Activated B cell treated with CpG ODN at 0.5 μM for 24 hours (primary cell): ENCODE measurements around the gene RFX6. TPM values are rescaled to one million over a fixed set of nuclear protein-coding genes. Genes with fewer than 3 reads are reported as not detected.

Experiments
- ATAC-seq: fragments of 200-7000 bp; cut with Tn5 transposase; one replicate; pipeline ENCODE4 v1.10.0; 2021; ENCODE audit warnings: low read depth, mild to moderate bottlenecking, moderate library complexity
- CTCF ChIA-PET: fragments of 350-600 bp; sonication (Branson Sonifier 250); formaldehyde crosslinking; loops from one replicate; lab custom pipeline; 2021; ENCODE audit warnings: antibody characterized with exemption; lab: Charles Lee
- POLR2A ChIA-PET: fragments of 350-600 bp; sonication (Branson Sonifier 250); formaldehyde crosslinking; loops from one replicate; lab custom pipeline; 2021; ENCODE audit warnings: antibody characterized with exemption; lab: Charles Lee
- DNase-seq: peaks from one replicate; pipeline ENCODE4 v3.0.0; 2022
- H3K27ac Mint-ChIP-seq: one replicate; pipeline ENCODE4 v1.8.0; 2020; ENCODE audit warnings: mixed read lengths
- H3K27me3 Mint-ChIP-seq: one replicate; pipeline ENCODE4 v1.8.0; 2021; ENCODE audit warnings: mixed read lengths
- H3K36me3 Mint-ChIP-seq: one replicate; pipeline ENCODE4 v1.8.0; 2021; ENCODE audit warnings: low read depth, mixed read lengths
- H3K4me1 Mint-ChIP-seq: one replicate; pipeline ENCODE4 v1.8.0; 2021; ENCODE audit warnings: mixed read lengths
- H3K4me3 Mint-ChIP-seq: one replicate; pipeline ENCODE4 v1.8.0; 2020; ENCODE audit warnings: mild to moderate bottlenecking, mixed read lengths
- H3K9me3 Mint-ChIP-seq: one replicate; pipeline ENCODE4 v1.8.0; 2020; ENCODE audit warnings: mixed read lengths
- intact Hi-C: fragments of 100-400 bp; cut with micrococcal nuclease; formaldehyde crosslinking; loops from one replicate; pipeline ENCODE4 v1.15.1; 2024
- total RNA-seq: library from RNA; stranded (reverse); gene quantifications from 2 replicates; pipeline ENCODE4 v1.2.3, GENCODE V29; 2022
- TF ChIP-seq, protein P1 (sequence below): fragments of 200-600 bp; IDR thresholded peaks from one replicate; pipeline ENCODE4 v1.8.0; 2022; ENCODE audit warnings: antibody characterized with exemption, mild to moderate bottlenecking

The RFX6 gene
- total RNA-seq, 1 donor from 2014 or later: not detected

DNA sequence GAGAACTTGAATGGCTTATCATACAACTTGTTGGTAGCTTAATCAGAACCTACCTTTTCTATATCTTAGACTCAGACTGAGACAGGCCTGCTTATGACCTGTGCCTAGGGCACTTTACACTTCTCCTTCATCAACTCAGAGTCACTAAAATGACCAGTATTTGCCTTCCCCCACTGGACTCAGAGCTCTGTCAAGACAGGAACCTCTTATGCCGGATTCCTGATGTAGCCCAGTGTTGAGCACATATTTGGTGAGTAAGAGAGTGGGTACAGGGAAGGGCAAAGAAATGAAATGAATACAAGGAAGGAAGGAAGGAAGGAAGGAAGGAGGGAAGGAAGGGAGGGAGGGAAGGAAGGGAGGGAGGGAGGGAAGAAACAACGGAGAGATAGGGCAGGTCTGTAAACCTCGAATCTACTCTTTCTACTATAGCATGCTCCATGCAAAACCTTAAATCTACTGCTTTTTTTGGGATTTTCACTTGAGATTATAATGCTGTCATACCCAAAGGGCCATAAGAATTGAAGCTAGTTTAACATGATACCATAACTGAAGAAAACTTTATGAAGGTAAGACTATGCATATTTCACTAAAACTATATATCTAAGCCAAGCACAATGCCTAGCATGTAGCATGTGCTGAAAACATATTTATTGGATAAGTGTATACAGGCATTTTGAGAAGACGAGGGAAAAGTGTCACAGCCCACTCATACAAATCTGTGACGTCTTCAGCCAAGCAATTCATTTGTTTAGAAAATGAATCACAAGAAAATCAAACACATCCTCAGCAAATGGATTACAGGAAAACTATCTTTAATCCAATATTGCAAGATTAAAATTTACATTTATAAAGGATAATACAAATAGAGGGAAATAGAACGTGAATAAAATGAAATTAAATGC, 89.9 kb downstream of the RFX6 start:
- TF ChIP-seq, protein P1, sequence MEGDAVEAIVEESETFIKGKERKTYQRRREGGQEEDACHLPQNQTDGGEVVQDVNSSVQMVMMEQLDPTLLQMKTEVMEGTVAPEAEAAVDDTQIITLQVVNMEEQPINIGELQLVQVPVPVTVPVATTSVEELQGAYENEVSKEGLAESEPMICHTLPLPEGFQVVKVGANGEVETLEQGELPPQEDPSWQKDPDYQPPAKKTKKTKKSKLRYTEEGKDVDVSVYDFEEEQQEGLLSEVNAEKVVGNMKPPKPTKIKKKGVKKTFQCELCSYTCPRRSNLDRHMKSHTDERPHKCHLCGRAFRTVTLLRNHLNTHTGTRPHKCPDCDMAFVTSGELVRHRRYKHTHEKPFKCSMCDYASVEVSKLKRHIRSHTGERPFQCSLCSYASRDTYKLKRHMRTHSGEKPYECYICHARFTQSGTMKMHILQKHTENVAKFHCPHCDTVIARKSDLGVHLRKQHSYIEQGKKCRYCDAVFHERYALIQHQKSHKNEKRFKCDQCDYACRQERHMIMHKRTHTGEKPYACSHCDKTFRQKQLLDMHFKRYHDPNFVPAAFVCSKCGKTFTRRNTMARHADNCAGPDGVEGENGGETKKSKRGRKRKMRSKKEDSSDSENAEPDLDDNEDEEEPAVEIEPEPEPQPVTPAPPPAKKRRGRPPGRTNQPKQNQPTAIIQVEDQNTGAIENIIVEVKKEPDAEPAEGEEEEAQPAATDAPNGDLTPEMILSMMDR: no peak
- ChIA-PET POLR2A (no interaction called here), CTCF (no interaction called here)
- intact Hi-C loops: loop anchor here (5.0 kb wide), 1 partner anchor 430 kb away; no protein-coding TSS in a partner anchor
- Mint-ChIP-seq H3K27me3 (peaks cover 10% of the 10 kb centered on the region), H3K9me3 (no peaks in the 10 kb centered on the region), H3K27ac (no peak overlapping the region), H3K4me3 (no peak overlapping the region), H3K4me1 (no peaks in the 10 kb centered on the region), H3K36me3 (no peaks in the 10 kb centered on the region)
- DNase-seq (no peak), ATAC-seq (no peak)

DNA sequence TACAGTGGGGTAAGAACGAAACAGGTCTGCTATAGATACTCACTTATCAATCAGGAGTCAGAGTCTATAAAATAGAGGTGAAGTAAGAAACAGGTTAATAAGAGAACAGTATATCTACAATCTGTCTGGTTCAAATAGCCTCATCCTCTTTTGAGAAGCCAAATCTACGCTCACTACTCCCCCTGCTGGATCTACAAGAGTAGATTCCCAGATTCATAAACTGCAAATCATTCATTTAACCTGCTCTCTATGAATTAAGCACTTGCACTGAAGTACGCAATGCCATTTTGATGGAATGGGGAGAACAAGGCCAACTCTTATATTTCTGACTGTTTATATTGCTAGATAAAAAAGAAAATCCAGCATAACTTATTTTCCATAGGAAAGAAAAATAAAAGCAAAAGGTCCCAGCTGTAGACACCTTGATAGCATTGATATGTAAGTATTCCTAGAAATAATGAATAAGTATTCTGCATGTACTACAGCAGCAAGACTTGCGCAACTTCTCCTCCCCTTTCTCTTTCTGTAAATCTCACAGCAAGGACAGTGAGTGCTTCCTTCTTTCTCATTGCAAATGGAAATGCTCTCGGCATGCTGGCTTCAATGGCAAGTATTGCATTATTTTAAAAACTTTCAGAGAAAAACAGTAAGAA, 92.3 kb downstream of the RFX6 start:
- no peaks in the 10 kb centered on the region for H3K36me3 Mint-ChIP-seq
- H3K9me3 Mint-ChIP-seq: no peaks in the 10 kb centered on the region
- TF ChIP-seq, protein P1: peak; percentile 52
- intact Hi-C loops: loop anchor here (1.0 to 5.0 kb wide), 2 partner anchors 190 to 432 kb away; no protein-coding TSS in a partner anchor
- H3K27me3 Mint-ChIP-seq: peaks cover 10% of the 10 kb centered on the region
- H3K27ac Mint-ChIP-seq: no peak overlapping the region
- H3K4me1 Mint-ChIP-seq: no peaks in the 10 kb centered on the region
- POLR2A ChIA-PET: no interaction called here
- no peak for ATAC-seq
- H3K4me3 Mint-ChIP-seq: no peak overlapping the region
- CTCF ChIA-PET: interaction anchor here (0.7 to 1.0 kb wide), 3 partner anchors 9 to 11 kb away, joined by 3 to 4 read pairs (median 3); no protein-coding TSS in a partner anchor
- no peak for DNase-seq

DNA sequence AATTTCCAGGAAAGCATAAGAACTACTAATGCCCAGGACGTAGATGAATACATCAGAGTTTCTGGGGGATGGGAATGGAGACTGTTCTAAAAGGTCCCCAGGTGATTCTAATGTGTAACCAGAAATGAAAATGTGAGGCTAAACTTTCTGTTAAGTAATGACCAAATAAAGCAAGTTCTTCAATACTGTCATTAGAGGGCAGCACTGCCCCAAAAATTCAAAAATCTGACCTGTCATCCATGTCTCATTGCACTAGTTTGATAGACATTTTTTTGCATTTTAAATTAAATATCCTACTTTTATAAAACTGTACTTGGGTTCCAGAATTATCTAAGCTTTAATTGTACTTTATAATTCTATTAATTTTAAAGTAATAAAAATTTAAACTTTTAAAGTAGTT, 94.9 kb downstream of the RFX6 start:
- no peaks in the 10 kb centered on the region for H3K36me3 Mint-ChIP-seq
- no peak overlapping the region for H3K4me3 Mint-ChIP-seq
- no peak for ATAC-seq
- no peaks in the 10 kb centered on the region for H3K4me1 Mint-ChIP-seq
- intact Hi-C loops: loop anchor here (5.0 kb wide), 1 partner anchor 635 kb away; no protein-coding TSS in a partner anchor
- peaks cover 7% of the 10 kb centered on the region for H3K27me3 Mint-ChIP-seq
- ChIA-PET CTCF (no interaction called here), POLR2A (no interaction called here)
- no peak for DNase-seq
- no peaks in the 10 kb centered on the region for H3K9me3 Mint-ChIP-seq
- TF ChIP-seq, protein P1: no peak
- no peak overlapping the region for H3K27ac Mint-ChIP-seq

DNA sequence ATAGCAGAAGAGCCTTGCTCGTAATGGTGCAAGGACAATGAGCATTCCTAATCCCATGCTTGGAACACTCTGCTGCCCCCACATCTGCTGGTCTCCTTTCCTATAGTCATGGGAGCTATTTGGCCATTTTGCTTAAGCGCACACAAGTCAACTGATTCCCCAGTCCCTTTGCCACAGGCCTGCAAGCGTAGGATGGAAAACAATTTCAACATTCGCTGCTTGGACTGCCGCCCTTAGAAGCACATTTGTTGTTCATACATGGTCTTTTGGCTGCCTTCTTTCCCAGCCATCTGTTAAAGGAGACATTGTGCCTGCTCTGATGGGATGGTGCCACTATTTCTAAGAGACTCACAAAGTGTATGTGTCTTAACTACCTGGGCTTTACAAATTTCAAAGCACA, 96.9 kb downstream of the RFX6 start:
- H3K27me3 Mint-ChIP-seq: peaks cover 3% of the 10 kb centered on the region
- no peaks in the 10 kb centered on the region for H3K9me3 Mint-ChIP-seq
- TF ChIP-seq, protein P1: no peak

More for the DNA sequence above, 96.9 kb downstream of the RFX6 start:
- intact Hi-C loops: loop anchor here (5.0 kb wide), 1 partner anchor 633 kb away; no protein-coding TSS in a partner anchor
- POLR2A ChIA-PET: no interaction called here
- no peak overlapping the region for H3K27ac Mint-ChIP-seq
- CTCF ChIA-PET: no interaction called here
- no peak overlapping the region for H3K4me3 Mint-ChIP-seq
- H3K4me1 Mint-ChIP-seq: no peaks in the 10 kb centered on the region
- DNase-seq (no peak), ATAC-seq (no peak)
- no peaks in the 10 kb centered on the region for H3K36me3 Mint-ChIP-seq
